WTC11 (cell line): Measurements from ENCODE around the gene SMAP1.

Experiments used
- TF ChIP-seq, protein P1 (sequence below): sonication (generic); formaldehyde crosslinking; conservative IDR thresholded peaks from 2 replicates; pipeline ENCODE4 v1.8.1; 2022; ENCODE audit warnings: mild to moderate bottlenecking, missing genetic modification reagents
- TF ChIP-seq, protein P2 (sequence below): sonication (generic); formaldehyde crosslinking; IDR thresholded peaks from 2 replicates; pipeline ENCODE4 v1.8.0; 2022; ENCODE audit warnings: mild to moderate bottlenecking, missing genetic modification reagents
- TF ChIP-seq, protein P3 (sequence below): fragments of 200-600 bp; IDR thresholded peaks from 2 replicates; pipeline ENCODE4 v1.8.0; 2022; ENCODE audit warnings: antibody characterized with exemption

DNA sequence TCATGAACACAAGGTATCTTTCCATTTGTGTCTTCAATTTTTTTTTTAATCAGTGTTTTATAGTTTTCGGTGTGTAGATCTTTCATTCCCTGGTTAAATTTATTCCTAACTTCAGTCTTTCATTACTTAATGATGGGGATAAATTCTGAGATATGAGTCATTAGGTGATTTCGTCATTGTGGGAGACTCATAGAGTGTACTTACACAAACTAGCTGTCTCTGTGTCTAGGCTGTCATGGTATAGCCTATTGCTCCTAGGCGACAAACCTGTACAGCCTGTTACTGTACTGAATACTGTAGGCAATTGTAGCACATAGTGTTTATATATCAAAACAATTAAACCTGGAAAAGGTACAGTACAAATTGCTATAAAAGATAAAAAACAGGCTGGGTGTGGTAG is 42.1 kb downstream of the SMAP1 start:
- TF ChIP-seq, protein P1, sequence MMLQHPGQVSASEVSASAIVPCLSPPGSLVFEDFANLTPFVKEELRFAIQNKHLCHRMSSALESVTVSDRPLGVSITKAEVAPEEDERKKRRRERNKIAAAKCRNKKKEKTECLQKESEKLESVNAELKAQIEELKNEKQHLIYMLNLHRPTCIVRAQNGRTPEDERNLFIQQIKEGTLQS (CRISPR knock-in tag): no peak
- TF ChIP-seq, protein P2, sequence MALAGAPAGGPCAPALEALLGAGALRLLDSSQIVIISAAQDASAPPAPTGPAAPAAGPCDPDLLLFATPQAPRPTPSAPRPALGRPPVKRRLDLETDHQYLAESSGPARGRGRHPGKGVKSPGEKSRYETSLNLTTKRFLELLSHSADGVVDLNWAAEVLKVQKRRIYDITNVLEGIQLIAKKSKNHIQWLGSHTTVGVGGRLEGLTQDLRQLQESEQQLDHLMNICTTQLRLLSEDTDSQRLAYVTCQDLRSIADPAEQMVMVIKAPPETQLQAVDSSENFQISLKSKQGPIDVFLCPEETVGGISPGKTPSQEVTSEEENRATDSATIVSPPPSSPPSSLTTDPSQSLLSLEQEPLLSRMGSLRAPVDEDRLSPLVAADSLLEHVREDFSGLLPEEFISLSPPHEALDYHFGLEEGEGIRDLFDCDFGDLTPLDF: no peak
- TF ChIP-seq, protein P3, sequence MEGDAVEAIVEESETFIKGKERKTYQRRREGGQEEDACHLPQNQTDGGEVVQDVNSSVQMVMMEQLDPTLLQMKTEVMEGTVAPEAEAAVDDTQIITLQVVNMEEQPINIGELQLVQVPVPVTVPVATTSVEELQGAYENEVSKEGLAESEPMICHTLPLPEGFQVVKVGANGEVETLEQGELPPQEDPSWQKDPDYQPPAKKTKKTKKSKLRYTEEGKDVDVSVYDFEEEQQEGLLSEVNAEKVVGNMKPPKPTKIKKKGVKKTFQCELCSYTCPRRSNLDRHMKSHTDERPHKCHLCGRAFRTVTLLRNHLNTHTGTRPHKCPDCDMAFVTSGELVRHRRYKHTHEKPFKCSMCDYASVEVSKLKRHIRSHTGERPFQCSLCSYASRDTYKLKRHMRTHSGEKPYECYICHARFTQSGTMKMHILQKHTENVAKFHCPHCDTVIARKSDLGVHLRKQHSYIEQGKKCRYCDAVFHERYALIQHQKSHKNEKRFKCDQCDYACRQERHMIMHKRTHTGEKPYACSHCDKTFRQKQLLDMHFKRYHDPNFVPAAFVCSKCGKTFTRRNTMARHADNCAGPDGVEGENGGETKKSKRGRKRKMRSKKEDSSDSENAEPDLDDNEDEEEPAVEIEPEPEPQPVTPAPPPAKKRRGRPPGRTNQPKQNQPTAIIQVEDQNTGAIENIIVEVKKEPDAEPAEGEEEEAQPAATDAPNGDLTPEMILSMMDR: no peak
